SK-N-MC (cell line): ENCODE measurements around the gene ABR.
"Not testable (repeated sequence)": the region's sequence is repeated elsewhere in the genome, so short reads cannot be mapped to it uniquely, and the experiment has no call there.

Experiments
- DNase-seq: peaks from one replicate; pipeline ENCODE4 v3.0.0-alpha.2; 2011; ENCODE audit warnings: low read depth, low spot score
- H3K27ac ChIP-seq: fragments of 200-600 bp; sonication (generic); 2 replicates; pipeline ENCODE4 v1.5.1; 2016; ENCODE audit warnings: mixed run types
- H3K36me3 ChIP-seq: fragments of 200-600 bp; sonication (generic); 2 replicates; pipeline ENCODE4 v1.6.1; 2017; ENCODE audit warnings: antibody characterized with exemption, low read length, mixed read lengths; ENCODE audit not compliant: insufficient read depth
- H3K4me3 ChIP-seq: fragments of 200-600 bp; sonication (generic); 2 replicates; pipeline ENCODE4 v1.5.1; 2016
- H3K9ac ChIP-seq: fragments of 200-600 bp; sonication (generic); 2 replicates; pipeline ENCODE4 v1.8.0; 2017; ENCODE audit warnings: mixed run types, mixed read lengths; ENCODE audit not compliant: insufficient read length
- H3K9me3 ChIP-seq: fragments of 200-600 bp; sonication (generic); 2 replicates; pipeline ENCODE4 v1.6.1; 2017; ENCODE audit warnings: low read depth, mild to moderate bottlenecking, antibody characterized with exemption, low read length, moderate library complexity, mixed read lengths
- EZH2 ChIP-seq: fragments of 200-600 bp; sonication (generic); IDR thresholded peaks from one replicate; pipeline ENCODE4 v1.6.1; 2017; ENCODE audit warnings: antibody characterized with exemption
- FOXP2 ChIP-seq: optimal IDR thresholded peaks from 2 replicates; pipeline ENCODE3; 2011; ENCODE audit warnings: mild to moderate bottlenecking, moderate library complexity; ENCODE audit not compliant: insufficient read depth; ENCODE audit errors: extremely low read length, control extremely low read depth
- POLR2AphosphoS5 ChIP-seq: IDR thresholded peaks from 2 replicates; pipeline ENCODE4 v1.6.1; 2012; ENCODE audit warnings: mild to moderate bottlenecking, low read depth, low read length, borderline replicate concordance

The ABR gene

GRCh38 chr17:1146561-1147265 is 33.1 kb downstream of the ABR start:
- Histone ChIP-seq H3K9ac (no peak overlapping the region), H3K36me3 (no peaks in the 10 kb centered on the region), H3K4me3 (no peak overlapping the region), H3K27ac (no peak overlapping the region), H3K9me3 (no peaks in the 10 kb centered on the region)
- no peak for DNase-seq
- TF ChIP-seq EZH2 = no peak
- no peak for TF ChIP-seq POLR2AphosphoS5
- no peak for TF ChIP-seq FOXP2

DNA sequence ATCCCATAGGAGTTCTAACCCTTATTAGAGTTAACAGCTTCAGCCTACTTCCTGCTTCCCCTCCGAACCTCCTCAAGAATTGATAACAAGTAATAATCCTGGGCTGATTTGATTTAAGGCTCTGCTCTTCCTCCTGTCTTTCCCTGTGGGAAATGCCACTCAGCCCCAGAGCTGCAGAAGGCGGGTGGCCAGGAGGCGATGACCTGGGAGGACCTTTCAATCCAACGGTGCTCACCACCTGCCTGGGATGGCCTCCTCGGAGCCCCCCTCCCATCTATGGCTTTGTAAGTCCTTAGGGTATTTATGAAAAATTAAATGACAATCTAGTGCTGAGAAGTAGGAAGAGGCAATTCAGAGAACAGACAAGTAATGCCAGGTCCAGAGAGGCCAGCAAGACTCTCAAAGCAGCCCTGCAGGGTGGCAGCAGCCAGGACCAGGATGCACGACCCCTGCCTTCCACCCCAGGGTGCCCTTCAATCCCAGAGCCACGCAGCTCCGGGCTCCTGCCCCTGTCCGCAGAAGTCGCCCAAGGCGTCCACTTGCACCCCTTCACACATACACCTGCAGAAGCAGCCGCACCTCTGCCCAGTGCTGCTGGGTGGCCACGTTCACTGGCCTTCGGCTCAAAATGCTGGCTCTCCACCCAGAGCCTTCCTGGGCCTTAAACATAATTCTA is 34.3 kb downstream of the ABR start:
- no peak overlapping the region for H3K4me3 ChIP-seq
- TF ChIP-seq EZH2 (no peak), POLR2AphosphoS5 (no peak), FOXP2 (no peak)

DNA sequence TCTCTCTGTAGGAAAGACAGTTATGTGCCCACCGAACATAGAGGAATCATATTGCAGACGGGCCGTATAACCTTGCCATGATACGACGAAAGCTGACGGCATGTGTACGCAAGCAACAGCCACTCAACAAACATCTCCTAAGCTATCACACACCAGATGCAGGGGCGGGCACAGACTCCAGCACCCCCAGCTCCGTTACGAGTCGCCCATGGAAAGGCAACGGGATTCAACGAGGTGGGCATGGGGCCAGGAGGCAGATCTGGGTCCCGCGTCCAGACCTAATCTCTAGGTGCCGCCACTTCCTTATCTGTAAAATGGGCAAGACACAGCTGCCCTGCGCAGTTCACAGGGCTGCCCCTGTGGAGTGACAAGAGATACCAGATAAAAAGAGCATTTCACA is 35.6 kb downstream of the ABR start:
- Histone ChIP-seq H3K36me3 (no peaks in the 10 kb centered on the region), H3K9ac (no peak overlapping the region), H3K27ac (no peak overlapping the region), H3K9me3 (no peaks in the 10 kb centered on the region), H3K4me3 (no peak overlapping the region)
- no peak for DNase-seq
- TF ChIP-seq POLR2AphosphoS5 (no peak), FOXP2 (no peak), EZH2 (no peak)

More for the DNA sequence above, 34.3 kb downstream of the ABR start:
- Histone ChIP-seq H3K9me3 (no peaks in the 10 kb centered on the region), H3K36me3 (no peaks in the 10 kb centered on the region), H3K9ac (no peak overlapping the region), H3K27ac (no peak overlapping the region)
- DNase-seq = no peak

GRCh38 chr17:1143573-1143972 is 36.2 kb downstream of the ABR start:
- H3K27ac ChIP-seq = no peak overlapping the region
- DNase-seq = no peak
- no peak overlapping the region for H3K4me3 ChIP-seq
- H3K9me3 ChIP-seq = no peaks in the 10 kb centered on the region
- H3K36me3 ChIP-seq = no peaks in the 10 kb centered on the region
- H3K9ac ChIP-seq = no peak overlapping the region
- TF ChIP-seq EZH2 (no peak), FOXP2 (no peak), POLR2AphosphoS5 (no peak)

DNA sequence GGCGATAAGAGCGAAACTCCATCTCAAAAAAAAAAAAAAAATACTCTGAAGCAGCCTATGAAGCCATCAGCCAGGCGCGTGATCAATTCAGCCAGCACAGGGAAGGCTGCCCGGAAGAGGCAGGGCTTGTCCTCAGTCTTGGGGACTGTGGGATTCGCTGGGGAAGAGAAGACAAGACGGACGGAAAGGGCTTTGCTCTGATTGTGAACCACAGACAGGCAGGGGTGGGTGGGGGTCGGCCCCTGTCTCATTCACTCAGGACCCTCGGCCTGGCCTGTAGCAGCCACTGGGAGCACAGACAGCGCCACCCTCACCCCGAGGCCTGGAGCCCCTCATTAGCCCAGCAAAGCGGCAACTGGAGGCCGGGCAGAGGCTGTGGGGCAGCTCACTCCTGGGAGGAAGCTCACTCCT is 37.2 kb downstream of the ABR start:
- Histone ChIP-seq H3K9me3 (no peaks in the 10 kb centered on the region), H3K4me3 (no peak overlapping the region), H3K27ac (no peak overlapping the region), H3K9ac (no peak overlapping the region), H3K36me3 (no peaks in the 10 kb centered on the region)
- no peak for TF ChIP-seq POLR2AphosphoS5
- no peak for TF ChIP-seq EZH2
- TF ChIP-seq FOXP2 = no peak
- DNase-seq = no peak

DNA sequence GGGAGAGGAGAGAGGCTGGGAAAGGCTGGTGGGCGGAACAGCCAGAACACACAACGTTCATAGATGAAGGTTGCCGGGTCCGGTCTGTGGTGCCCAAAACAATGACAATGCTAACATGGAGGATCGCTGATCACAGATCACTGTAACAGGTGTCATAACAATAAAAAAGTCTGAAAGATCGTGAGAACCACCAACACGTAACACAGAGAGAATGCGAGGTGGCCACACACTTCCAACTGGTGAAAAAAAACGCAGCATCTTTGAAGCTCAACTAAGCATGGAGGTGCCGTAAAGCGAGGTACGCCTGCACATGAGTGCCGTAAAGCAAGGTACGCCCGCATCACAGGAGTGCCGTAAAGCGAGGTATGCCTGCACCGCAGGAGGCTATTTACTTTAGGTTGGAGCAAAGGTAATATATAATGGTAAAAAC is 42.3 kb downstream of the ABR start:
- H3K36me3 ChIP-seq = no peaks in the 10 kb centered on the region
- no peak overlapping the region for H3K27ac ChIP-seq
- TF ChIP-seq FOXP2 (no peak), EZH2 (no peak), POLR2AphosphoS5 (no peak)
- no peaks in the 10 kb centered on the region for H3K9me3 ChIP-seq
- DNase-seq = no peak
- H3K4me3 ChIP-seq = no peak overlapping the region
- H3K9ac ChIP-seq = no peak overlapping the region

- H3K9me3 ChIP-seq = no peaks in the 10 kb centered on the region
- TF ChIP-seq FOXP2 = no peak
- TF ChIP-seq POLR2AphosphoS5 = no peak
- TF ChIP-seq EZH2 = no peak
- H3K9ac ChIP-seq = no peak overlapping the region
Observed at GRCh38 chr17:1136748-1137147, 43.0 kb downstream of the ABR start.

GRCh38 chr17:1134634-1135324 is 45.0 kb downstream of the ABR start:
- no peaks in the 10 kb centered on the region for H3K9me3 ChIP-seq

More at GRCh38 chr17:1136748-1137147, 43.0 kb downstream of the ABR start:
- Histone ChIP-seq H3K4me3 (no peak overlapping the region), H3K27ac (no peak overlapping the region), H3K36me3 (no peaks in the 10 kb centered on the region)
- DNase-seq = no peak

GRCh38 chr17:1130191-1130590 is 49.6 kb downstream of the ABR start:
- H3K27ac ChIP-seq = no peak overlapping the region
- no peak overlapping the region for H3K9ac ChIP-seq
- H3K36me3 ChIP-seq = no peaks in the 10 kb centered on the region
- no peak overlapping the region for H3K4me3 ChIP-seq
- TF ChIP-seq POLR2AphosphoS5 (no peak), EZH2 (no peak), FOXP2 (no peak)
- no peaks in the 10 kb centered on the region for H3K9me3 ChIP-seq
- DNase-seq = no peak

More at GRCh38 chr17:1134634-1135324, 45.0 kb downstream of the ABR start:
- TF ChIP-seq EZH2 = no peak
- no peak for TF ChIP-seq FOXP2
- no peak for TF ChIP-seq POLR2AphosphoS5
- no peaks in the 10 kb centered on the region for H3K36me3 ChIP-seq
- H3K4me3 ChIP-seq = no peak overlapping the region
- H3K9ac ChIP-seq = no peak overlapping the region
- H3K27ac ChIP-seq = no peak overlapping the region
- DNase-seq = no peak

DNA sequence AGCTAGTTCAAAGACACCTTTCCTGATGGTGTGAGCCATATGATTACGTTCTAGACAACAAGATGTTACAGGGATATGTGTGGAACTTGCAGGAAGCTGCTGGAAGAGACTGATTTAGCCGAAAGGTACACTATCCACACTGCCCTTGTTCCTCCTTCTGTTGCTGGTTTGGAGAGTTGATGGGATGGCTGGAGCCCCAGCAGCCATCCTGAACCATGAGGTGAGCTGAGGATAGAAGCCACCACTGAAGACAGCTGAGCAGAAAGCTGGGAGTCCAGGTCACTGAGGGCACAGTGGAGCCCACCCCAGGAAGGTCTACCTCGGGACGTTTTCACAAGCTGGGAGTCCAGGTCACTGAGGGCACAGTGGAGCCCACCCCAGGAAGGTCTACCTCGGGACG is 51.3 kb downstream of the ABR start:
- H3K9ac ChIP-seq, H3K27ac ChIP-seq, H3K9me3 ChIP-seq, H3K4me3 ChIP-seq, H3K36me3 ChIP-seq, DNase-seq: not testable (repeated sequence)
